Activated CD4-positive, alpha-beta T cell treated with anti-CD3 and anti-CD28 coated beads for 24 hours (primary cell): ENCODE results near the gene NDE1.
"Not testable (repeated sequence)": the region's sequence is repeated elsewhere in the genome, so short reads cannot be mapped to it uniquely, and the experiment has no call there.

Source experiments
- DNase-seq, 2 donors: peaks; one replicate each; pipeline ENCODE4 v3.0.0-alpha.2; 2020; ENCODE audit warnings: low read depth in 2 of 2

The NDE1 gene, protein sequence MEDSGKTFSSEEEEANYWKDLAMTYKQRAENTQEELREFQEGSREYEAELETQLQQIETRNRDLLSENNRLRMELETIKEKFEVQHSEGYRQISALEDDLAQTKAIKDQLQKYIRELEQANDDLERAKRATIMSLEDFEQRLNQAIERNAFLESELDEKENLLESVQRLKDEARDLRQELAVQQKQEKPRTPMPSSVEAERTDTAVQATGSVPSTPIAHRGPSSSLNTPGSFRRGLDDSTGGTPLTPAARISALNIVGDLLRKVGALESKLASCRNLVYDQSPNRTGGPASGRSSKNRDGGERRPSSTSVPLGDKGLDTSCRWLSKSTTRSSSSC

DNA sequence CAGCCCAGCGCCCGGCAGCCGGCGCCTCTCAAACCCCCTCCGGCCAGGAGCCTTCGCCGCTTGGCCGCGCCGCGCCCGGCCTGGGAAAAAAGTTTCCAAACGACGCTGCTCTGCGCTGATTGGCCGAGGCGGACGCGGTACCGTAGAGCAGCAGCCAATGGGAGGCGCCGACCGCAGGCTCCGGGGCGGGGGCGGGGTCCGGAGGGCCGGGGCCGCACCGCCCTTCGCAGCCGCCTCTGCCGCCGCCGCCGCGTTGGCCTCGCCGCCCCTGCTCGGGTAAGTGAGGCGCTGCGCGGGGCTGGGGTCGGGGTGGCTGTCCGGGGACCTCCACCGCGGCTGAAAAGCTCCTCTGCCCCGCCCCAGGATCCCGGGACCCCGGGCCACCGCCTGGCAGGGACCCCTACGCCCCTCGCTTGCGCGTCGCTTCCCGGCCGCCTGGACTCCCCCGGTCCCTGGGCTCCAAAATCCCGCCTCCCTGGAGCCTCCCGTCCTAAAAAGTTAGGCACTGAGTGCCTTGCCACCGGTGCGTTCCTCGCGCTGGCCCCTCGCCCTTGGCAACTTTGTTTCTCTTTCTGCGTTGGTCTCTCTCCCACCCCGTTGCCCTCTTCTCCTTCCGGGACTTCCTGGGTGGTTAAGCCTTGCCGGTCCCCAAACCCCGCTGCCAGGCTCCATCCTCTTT is at the start of gene NDE1:
Gene NDE1 (plus strand): TSS at position 227 of the 679 bp plus-strand sequence. CDS start 14,534 bp downstream, outside the sequence.
- peak; percentile 75 to 80 for DNase-seq

DNA sequence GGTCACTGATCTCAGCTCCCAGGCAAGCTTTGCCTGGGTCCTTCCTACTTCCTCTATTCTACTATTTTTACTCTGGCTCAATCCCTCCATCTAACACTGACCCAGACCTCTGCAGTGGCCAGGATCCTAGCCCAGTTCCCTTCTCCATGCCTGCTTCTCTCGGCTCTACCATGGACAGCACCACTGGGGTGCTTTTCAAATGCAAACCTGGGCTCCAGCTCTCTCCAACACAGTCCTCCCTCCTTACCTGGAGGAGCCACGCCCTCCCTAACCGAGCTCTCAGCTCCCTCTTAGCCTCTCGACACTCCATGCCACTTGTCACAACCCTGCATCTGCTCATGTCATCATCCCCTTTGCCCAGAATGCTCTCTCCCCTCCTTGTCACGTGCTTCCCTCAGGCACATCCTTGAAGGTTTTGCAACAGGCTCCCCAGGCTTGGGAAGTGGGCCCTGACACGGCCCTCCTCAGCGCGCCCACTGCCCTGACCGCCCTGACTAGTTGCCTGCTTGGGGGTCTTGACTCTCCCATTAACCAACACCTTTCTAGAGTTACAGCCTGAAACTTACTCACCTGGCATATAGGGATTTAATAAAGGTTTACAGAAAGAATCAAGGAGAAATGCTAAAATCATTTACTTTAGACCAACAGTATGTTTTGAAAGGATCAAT is 48.7 kb upstream of the NDE1 start:
- no peak for DNase-seq

DNA sequence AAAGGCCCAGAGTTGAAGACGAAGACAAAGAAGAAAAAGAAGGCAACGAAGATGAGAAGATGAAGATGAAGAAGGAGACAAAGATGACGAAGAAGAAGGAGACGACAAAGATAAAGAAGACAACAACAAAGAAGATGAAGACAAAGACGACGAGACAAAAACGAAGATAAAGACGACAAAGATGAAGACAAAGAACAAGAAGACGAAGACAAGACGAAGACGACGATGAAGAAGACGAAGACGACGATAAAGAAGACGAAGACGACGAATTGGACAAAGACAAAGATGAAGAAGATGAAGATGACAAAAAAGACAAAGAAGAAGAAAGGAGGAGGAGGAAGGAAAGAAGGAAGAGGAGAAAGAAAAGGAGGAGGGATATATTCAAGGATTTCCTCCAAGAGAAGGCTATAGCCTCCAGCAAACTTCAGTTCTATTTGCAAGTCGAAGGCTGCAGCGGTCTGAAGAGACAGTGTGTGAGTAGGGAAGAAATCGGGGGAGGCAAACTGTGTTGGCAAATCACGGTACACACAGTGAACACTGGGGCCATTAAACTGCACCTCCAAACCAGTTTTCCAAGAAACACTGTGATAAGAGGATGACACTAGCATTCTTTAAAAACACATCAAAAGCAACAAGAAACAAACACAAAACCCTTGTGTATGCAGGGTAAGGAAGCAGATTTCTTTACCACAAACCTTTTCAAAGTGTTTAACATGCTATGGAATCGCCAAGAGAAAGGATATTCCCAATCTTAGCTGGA is 47.6 kb upstream of the NDE1 start:
- no peak for DNase-seq

DNA sequence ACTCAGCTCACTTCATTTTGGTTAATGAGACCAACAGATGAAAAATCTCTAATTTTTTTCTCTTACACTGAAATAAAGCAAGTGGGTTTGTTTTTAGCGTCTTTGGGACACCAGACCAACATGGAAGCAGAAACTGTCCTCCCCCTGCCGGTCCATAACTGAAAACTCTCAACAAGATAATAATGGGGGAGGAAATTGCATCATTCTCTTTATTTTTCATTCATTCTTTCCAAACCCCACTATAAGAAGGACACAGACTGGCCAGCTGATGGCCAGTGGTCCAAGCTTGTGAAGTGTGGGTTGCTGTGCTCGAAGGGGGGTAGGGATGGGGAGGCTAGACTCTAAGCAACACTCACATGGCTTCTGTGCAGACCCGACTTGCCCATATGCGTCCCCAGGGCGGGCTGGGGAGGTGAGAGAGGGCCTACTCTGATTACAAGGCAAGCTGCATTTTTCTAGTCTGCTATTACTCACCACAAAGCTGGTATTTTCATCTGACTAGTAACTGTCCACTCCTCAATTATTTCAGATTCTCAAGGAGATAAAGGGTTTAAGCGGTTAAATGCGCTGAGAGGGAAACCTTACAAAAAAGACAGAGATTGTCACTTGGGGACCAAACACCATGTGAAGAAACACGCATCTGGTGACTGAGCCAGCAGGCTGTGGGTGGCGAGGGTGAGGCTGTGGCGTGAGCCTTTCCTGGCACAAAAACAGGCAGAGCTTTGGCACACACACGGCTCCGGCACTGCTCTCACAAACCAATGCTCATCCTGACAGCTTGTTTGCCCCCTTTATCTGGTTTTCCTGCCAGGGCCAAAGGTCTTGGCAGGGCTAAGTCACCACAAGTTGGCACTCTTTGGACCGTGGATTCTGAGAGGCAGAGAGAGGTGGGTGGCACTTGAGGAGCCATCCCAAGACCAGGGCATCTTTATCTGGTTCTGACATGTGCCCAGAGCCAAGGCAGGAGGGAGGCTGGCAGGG is 45.3 kb upstream of the NDE1 start:
- no peak for DNase-seq

DNA sequence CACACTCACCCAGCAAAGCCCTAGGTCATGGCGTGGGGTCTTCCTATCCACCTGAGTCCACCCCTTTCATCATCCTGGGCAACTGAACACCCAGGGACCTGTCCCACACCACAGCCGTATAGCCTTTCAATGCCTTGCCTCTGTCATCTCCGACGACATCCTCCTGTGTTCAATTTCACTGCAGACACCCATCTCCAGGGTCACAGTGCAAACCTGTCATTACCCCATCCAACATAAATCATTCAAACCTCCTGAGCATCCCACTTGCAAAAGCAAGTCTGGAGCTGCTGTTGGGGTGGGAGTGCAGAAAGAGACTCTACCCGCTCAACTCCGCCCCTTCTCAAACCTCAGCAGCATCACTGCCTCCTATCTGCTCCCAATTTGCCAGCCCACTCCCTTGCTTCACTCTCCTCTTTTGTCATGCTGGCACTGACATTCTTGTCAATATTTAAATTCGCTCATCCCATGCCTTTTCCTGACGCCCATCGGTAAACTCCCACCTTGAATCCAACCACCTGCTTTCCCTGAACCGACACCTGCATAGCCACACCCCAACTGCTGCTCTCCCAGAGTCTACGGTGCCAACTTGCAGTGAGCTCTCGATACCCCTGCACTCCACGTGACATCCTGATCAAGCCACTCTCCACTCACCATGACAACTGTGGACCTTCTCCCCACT is 44.1 kb upstream of the NDE1 start:
- DNase-seq = no peak

DNA sequence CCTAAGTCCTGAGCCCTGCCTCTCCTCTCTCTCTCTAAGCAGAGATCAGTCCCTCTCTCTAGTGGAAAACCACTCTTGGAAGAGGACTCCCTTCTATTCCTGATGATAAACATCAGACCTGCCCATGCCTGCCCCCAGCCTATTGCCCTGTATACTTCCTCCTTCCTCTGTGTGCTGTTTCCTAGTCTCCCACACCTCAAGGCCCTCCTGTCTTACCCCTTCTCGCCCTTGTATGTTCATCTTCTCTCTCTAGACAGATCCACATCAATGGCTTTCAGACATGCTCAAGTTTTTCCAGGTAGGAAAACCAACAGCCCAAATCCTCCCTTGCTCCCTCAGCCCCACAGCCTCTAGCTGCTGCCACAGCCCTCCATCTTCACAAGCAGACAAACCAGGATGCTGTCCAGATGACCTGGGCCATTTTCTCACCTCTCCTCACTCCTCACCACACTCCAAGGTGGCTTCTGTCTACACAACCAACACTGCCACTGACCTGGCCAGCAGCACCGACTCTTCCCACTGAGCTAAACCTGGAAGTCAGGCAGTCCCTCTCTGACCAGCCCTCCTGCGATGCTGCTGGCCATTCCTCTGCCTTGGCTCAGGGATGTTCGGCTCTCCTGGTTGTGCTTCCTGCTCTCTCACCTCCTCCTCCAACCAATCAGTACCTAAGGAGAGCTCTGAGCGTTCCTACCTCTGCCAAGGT is 43.4 kb upstream of the NDE1 start:
- DNase-seq = no peak

DNA sequence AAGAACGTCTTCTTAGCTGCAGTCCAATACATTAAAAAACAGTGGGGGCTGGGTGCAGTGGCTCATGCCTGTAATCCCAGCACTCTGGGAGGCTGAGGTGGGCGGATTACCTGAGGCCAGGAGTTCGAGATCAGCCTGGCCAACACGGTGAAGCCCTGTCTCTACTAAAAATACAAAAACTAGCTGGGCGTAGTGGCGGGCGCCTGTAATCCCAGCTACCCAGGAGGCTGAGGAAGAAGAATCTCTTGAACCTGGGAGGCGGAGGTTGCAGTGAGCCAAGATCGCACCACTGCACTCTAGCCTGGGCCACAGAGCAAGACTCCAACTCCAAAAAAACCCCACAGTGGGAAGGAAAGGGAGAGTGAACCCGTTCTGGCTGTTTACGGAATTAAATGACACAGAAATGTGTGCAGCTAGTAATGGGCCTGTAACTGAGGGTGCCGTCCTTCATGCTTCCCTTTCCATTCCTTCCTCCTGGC is 42.8 kb upstream of the NDE1 start:
- not testable (repeated sequence) for DNase-seq

DNA sequence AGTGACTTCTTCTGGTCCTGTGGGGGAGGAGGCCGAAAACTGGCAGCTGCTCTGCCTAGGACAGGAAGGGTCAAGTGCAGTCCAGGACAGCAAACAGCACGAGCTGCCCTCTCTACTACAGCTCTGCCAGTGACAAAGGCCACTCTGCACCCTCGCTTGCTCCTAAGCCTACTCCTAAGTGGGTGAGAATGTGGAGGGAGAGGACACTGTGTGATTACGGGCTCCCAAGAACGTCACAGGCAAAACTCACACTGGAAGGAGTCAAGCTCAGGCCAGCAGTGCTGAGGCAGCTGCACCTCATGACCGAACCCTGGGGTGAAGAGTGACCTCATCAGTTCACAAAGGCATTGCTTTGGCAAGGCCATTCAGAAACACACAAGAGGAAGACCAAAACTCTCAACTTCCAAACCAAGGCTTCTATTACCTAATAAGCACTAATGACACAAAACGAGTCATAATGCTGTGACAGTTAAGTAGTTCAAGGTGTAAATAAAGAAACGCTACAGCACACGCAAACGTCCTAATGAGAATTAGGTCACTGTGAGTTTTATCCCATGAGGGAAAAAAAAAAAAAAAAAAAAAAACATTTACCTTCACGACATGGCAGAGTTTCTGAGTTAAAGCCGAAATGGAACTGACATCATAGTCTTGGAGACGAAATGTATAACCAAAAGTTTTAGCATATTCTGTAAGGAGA is 42.2 kb upstream of the NDE1 start:
- DNase-seq = no peak

DNA sequence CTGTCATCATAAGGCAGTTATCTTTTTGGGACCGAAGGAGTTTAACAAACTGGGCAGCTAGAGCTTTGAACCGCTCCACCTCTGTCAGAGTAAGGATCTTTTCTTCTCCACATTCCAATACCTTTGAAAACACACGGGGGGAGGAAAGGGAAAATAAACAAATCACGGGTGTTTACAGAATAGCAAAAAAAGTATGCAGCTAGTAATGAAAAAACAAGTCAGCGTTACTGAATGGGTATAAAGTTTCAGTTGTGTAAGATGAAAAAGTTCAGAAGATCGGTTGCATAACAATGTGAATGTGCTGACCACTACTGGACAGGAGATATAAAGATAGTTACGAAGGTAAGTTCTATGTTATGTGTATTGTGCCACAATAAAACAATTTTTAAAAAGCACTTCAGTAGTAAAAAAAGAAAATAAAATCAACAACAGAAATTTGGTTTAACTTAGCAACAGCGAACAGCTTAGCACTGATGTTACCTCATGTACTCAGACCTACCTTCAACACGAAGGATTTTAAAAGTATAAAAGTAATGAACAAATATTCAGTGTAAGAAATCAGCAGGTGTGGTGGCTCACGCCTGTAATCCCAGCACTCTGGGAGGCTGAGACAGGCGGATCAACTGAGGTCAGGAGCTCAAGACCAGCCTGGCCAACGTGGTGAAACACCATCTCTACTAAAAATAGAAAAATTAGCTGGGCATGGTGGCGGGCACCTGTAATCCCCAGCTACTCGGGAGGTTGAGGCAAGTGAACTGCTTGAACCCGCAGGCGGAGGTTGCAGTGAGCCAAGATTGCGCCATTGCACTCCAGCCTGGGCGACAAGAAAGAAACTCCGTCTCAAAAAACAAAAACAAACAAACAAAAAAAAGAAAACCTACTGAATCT is 41.4 kb upstream of the NDE1 start:
- no peak for DNase-seq

DNA sequence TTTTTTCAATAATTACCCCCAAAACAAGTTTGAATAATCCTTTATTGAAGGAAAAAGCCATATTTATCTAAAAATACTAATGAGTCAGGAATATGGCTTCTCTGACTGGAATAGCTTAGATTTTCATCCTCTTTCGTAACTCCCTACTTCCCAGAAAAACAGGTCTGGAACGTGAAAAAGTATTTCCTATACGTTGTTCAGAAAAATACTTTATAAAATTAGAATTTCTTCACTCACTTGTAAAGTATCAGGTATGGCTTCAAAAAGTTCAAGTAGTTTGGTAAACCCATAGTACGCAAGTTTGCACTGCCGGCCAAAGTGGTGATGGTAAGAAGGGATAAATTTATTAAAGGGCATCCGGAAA is 40.8 kb upstream of the NDE1 start:
- DNase-seq = no peak

DNA sequence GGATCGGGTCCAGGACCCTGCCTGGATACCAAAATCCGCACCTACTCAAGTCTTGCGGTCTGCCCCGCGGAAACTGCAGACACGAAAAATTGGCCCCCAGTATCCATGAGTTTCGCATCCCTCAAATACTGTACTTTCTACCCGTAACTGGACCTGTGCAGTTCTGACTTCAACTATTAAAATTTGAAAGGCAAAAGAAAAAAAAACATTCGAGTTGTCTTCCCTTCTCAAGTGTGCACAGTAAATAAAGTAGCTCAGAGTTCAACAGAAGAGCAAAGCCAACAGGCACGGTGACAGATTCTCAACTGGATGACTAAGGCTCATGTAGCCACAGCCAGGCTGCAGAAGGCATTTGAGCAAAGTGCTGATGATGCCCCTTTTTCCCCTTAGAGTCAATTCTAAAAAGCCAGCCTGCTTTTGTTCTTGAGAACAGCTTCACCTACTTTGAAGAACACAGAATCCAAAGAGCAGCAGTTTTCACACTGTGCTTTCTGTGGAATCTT is 39.6 kb upstream of the NDE1 start:
- DNase-seq = no peak

DNA sequence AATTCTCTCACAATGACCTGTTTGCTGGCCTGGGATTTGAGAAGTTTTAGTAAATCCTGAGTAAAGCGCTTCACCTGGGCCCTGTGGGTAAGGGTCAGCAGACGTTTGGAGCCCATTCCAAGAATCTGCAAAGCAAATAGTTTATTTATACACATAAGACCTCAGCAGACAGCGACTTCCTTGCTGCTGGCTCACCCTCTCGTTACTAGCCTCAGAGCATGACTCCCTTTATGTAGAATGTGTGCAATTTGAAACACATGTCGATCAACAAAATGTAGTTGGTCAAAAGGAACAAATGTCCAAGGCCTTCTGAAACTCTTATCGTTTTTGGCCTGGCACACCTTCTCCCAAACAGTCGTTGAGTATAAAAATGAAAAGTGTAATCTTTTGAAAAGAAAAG is 38.4 kb upstream of the NDE1 start:
- no peak for DNase-seq

DNA sequence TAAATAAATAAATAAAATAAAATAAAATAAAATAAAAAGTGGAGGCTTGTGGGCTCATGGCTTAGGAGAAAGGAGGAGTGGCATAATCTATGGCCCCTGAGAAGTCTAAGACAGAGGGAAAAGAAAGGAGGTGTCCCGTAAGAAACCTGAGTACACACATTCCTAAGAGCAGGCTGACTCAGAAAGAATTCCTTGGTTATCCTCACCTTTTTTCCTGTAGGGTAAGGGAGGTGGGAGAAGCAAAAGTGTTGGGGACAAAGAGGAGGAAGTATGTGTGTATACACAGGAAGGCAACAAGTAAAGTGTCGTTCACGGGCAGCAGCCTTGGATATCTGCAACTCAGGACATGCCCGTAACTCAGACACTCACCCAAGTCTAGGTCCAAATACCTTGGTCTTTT is 36.4 kb upstream of the NDE1 start:
- no peak for DNase-seq

DNA sequence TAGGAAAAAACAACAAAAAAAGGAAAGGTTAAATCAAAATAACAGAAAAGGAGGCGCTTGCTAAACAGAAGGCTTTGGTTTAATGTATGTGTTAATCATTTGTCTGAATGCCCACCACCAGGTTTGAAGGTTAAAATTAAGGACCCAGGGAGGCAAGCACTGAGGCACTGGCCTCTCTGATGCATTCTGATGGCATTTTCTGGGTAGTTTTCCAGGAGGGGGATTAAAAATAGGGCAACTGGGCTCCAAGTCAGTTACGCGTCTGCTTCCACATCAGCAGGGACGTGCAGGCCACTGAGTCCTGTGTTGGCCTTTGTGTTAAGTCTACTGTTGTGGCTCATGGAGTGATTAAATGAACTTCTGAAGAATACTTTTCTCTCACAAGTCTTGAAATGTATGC is 34.0 kb upstream of the NDE1 start:
- DNase-seq = no peak

DNA sequence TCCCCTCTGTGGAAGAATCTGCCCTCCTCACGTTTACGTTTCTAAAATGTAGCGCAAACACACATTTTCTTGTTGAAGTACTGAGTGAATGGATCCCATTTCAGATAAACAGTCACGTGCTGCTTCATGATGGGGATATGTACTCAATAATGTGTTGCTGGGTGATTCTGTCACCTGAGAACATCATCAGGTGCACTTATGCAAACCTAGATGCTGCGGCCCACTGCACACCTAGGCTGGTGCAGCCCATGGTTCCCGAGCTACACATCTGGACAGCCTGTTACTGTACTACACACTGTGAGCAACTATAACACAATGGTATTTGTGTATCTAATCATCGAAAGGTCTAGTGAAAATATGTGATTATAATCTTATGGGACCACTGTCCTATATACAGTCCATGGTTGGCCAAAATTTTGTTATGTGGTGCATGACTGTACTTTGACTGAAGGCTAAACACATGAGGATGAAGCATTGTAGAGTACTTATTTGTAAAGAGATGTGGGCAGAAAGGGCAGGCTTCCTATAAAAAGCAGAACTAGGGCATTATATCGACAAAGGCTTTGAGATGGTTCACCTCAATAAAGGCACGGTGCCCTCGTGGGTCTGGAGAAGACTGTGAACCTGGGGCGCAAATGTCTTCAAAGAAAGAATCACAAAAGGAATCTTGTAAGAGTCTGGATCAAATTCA is 33.4 kb upstream of the NDE1 start:
- DNase-seq = no peak

DNA sequence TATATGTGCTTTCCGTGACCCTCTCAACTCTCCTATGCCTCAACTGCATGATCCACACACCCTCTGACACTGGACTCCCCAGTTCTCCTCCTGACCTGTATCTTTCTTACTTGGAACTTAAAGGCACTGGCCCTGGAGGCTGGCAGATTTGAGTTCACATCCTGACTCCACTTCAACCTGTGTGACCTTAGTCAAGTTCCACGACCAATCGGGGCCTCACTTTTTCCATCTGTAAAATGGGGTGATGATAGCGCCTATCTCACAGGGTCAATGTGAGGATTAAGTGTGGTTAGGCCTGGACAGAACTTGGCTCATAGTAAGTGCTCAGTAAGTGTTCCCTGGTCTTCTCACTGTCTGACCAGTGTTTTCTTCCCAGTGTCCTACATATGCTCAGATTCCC is 32.1 kb upstream of the NDE1 start:
- no peak for DNase-seq

DNA sequence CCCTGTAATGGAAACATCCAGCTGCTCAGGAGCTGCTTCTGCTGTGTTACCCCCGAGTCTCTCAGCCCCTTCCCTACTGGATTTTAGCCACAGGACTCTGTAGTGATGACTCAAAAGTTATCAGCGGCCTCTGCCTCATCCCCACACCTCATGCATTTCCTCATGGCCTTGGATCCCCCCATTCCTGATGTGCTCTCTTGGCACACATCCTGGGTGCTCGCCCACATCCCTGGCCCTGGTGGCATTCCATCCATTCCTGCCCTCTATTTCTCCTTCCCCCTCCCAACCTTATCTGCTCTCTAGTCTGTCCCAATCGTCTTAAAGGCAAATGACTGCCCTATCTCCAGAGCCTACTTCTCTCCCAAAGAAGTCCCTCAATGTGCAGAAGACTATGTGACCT is 31.7 kb upstream of the NDE1 start:
- DNase-seq = no peak
